ENCODE measurements around the gene MAML1.
A peak's percentile ranks its signal among the peaks of the same experiment; 100 is the strongest.

The MAML1 gene

GRCh38 chr5:179805529-179806249 is 73.1 kb downstream of the MAML1 start:
- peak; percentile 30 for DNase-seq

GRCh38 chr5:179806250-179807048 is 73.8 kb downstream of the MAML1 start, which contains the start of gene MGAT4B:
TSS of gene MGAT4B (minus strand) at chr5:179806866. CDS start at chr5:179806583, 283 bp downstream.
- peak; percentile 73 for DNase-seq

- no peak for DNase-seq
Measured at GRCh38 chr5:179812135-179812825, 79.7 kb downstream of the MAML1 start.

- DNase-seq = no peak
Measured at GRCh38 chr5:179812997-179813607, 80.5 kb downstream of the MAML1 start.

GRCh38 chr5:179814090-179814489 is 81.5 kb downstream of the MAML1 start:
- DNase-seq = no peak

- DNase-seq = no peak
Measured at GRCh38 chr5:179815491-179816249, 83.0 kb downstream of the MAML1 start.

GRCh38 chr5:179816401-179816795 is 83.8 kb downstream of the MAML1 start:
- DNase-seq = no peak

GRCh38 chr5:179816796-179817469 is 84.3 kb downstream of the MAML1 start:
- DNase-seq = no peak

GRCh38 chr5:179817470-179817840 is 84.8 kb downstream of the MAML1 start:
- no peak for DNase-seq

GRCh38 chr5:179817890-179818745 is 85.5 kb downstream of the MAML1 start:
- DNase-seq = no peak

GRCh38 chr5:179818746-179819295 is 86.2 kb downstream of the MAML1 start:
- peak; percentile 89 for DNase-seq

- DNase-seq = peak; percentile 44
Measured at GRCh38 chr5:179819296-179820126, 86.9 kb downstream of the MAML1 start.

GRCh38 chr5:179820127-179820482 is 87.5 kb downstream of the MAML1 start:
- DNase-seq = no peak

GRCh38 chr5:179820483-179821297 is 88.1 kb downstream of the MAML1 start, which contains the start of gene SQSTM1:
TSS of gene SQSTM1 (plus strand) at chr5:179820905. CDS start at chr5:179820937, 32 bp downstream.
- DNase-seq = peak; percentile 78

GRCh38 chr5:179821298-179822058 is 88.9 kb downstream of the MAML1 start:
- DNase-seq = peak; percentile 90

- no peak for DNase-seq
Measured at GRCh38 chr5:179822059-179822432, 89.4 kb downstream of the MAML1 start.

- DNase-seq = no peak
Measured at GRCh38 chr5:179822444-179822990, 89.9 kb downstream of the MAML1 start.

All from fibroblast of skin of abdomen (primary cell).